Left hindlimb (tissue), 1 donor: ENCODE results near the gene PTGR2.
"Not testable (repeated sequence)": the region's sequence is repeated elsewhere in the genome, so short reads cannot be mapped to it uniquely, and the experiment has no call there.

Source experiments
- DNase-seq: peaks from one replicate; pipeline ENCODE4 v3.0.0-alpha.2; 2018

PTGR2 gene

DNA sequence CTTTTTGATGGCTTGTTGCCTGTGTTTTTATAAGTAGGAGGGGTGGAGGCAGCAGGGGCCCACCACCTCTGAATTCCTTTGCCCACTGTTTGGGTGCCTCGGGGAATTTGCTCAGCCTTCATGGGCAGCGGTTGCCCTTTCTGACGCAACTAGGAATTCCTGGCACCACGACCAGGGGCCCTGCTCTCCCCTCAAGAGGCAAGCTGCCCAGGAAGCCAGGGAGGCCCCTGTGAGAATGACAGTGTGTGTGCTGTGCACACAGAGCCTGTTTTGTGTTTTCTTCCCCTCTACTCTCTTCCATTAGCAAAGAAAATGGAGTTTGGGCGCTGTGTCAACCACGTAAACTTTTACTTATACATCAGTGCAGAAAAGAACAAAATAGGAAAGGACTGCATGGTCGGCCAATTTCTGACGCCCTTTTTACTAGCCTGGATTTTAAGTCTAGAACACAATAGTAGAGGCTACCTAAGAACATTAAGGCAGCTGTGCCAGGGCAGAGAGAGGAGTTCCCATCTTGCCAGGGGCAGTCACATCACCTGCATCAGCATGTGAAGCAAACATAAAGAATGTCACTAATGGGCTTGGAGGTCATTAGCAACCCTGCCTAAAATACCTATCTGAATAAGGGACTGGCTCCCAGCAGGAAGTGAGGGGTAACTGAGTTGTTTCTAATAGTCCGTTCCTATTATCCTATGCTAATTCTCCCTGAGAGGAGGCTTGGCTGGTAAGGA lies 17.9 kb upstream of the PTGR2 start:
- DNase-seq: peak; percentile 79

DNA sequence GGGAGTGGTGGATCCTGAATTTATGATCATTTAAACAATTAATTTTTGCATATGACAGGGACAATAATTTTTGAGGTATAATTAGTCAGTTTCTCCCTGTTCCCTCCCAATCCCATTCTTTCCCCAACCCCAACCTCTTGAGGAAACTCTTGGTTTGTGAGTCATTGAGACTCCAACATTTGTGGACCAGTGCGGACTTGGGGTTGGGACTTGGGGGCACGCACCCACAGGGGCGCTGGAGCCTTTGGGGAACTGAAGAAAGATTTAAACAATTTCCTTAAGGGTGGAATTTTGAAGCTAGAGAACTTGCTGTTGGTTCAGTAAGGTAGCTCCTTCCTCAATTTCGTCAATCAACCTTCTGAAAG lies 17.4 kb upstream of the PTGR2 start:
- DNase-seq: no peak

DNA sequence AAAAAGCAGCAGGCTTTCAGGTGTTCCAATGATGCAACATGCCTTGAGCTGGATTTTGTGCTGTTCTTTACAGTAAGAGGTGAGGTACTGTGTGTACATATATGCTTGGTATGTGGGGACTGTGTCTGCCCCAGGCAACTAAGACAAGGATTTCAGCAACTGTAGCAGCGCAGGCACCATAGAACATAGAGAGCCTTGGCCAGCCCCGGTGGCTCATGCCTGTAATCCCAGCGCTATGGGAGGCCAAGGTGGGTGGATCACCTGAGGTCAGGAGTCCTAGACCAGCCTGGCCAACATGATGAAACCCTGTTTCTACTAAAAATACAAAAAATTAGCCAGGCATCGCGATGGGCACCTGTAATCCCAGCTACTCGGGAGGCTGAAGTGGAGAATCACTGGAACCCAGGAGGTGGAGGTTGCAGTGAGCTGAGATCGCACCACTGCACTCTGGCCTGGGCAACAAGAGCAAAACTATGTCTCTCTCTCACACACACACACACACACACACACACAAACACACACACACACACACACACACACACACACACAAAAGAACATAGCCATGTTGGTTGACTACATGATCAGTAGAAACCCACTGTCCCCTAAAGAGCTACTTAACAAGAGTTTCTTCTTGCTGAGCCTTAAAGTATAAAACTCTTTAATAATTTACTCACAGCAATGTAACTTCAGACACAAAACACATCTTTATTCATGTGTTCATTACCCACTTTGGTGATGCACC lies 13.2 kb upstream of the PTGR2 start:
- DNase-seq: not testable (repeated sequence)

DNA sequence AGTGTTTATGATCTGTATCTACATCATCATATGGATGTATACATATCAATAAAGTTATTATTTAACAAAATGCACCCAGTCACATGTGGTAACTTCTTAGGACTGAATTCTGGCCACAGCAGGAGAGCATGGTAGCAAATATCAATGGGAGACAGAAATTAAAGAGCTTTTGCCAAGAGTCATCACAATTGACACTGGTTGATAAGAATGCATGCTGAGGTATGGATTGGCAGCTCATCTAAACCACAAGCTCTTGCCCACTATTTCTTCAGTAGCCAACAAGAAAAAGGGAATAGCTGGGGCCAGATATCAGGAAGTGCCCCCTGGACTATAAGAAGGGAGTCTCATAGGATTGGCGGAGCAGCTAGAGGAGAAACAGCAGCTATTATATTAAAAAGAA lies 9.4 kb upstream of the PTGR2 start:
- no peak for DNase-seq

DNA sequence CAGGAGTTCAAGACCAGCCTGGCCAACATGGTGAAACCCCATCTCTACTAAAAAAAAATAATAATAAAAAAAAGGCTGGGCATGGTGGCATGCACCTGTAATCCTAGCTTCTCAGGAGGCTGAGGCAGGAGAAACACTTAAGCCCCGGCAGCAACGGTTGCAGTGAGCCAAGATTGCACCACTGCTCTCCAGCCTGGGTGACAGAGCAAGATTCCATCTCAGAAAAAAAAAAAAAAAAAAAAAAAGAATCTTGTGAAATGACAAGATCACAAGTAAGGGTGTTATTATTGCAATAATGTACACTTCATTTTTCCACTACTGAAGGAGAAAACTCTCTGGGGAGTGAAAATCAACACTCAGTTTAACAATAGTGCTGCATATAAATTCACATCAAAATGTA lies 8.8 kb upstream of the PTGR2 start:
- no peak for DNase-seq

DNA sequence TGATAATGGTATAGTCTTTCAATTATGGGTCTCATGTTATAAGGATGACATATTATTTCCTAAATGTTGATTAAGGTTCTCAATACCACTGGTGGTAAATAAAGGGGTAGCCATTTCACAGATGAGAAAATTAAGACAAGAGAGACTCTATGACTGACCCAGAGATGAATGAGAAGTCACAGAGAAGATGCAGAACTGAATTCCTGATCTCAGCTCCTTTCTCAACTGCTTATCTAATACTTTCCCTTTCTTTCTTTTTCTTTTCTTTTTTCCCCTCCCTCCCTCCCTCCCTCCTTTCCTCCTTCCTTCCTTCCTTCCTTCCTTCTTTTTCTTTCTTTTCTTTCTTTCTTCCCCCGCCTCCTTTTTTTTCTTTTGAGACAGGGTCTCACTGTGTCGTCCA lies 8.3 kb upstream of the PTGR2 start:
- no peak for DNase-seq

DNA sequence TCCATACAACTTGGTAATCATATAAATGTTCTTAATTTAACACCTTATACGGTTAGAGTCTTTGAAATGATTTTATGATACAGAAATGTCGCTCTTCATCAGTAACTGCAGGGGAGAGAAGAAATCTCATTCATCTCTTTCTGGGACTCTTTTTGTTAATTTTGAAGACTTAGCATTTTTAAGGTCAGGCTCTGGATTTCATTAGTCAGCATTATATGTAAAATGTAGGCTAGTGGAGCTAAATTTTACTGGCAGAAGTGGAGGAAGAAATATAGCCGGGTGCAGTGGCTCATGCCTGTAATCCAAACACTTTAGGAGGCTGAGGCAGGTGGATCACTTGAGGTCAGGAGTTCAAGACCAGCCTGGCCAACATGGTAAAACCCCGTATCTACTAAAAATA lies 4.7 kb upstream of the PTGR2 start:
- DNase-seq: no peak

DNA sequence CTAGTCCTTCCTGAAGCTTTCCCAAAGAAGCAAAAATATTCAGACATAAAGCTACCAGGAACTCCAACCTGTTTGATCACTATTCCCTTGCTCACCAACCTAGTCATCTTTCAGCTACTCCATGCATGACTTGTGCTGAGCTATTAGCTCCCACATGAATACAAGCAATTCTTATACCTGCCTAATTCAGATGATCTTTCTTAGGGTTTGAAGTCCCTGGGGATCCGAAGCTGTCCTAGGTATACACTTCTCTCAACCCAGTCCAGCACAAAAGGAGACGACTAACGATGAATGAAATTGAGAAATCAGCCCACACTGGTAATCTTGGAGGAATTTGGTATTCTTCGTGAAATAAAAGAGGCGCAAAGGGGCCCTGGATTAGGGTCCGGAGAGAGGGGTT lies 631 bp upstream of the PTGR2 start:
- DNase-seq: no peak

DNA sequence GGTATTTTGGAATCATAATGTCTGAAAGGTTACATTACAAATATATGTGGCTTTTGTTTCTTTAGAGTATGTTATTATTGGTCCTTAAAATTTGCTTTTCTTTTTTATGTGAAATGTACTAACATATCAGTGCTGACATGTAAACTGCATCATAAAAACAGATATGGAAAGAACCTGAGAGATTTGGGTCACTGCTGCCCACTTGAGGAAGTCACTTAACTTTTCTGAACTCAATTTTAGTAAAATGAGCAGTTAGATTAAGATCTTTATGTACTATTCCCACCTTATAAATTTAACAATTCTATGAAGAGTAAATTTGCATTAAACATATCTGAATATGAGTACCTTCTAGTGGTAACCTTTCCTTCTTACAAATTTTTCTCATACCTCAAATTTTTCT lies 7.5 kb downstream of the PTGR2 start:
- no peak for DNase-seq

DNA sequence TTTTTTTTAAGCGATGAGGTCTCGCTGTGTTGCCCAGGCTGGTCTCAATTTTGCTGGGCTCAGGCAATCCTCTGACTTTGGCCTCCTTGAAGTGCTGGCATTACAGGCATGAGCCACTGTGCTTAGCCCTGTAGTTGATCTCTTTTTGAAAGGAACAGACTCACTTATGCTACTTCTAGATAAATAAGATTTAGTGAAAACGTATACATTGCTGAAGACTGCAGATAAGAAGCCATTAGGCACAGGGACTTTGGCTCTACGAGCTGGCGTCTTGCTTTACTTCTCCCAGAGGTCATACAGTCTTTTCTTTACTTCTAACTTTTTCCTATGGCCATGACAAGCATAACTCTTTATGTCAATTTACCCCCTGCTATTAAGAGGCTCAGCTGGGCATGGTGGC lies 9.4 kb downstream of the PTGR2 start:
- no peak for DNase-seq

DNA sequence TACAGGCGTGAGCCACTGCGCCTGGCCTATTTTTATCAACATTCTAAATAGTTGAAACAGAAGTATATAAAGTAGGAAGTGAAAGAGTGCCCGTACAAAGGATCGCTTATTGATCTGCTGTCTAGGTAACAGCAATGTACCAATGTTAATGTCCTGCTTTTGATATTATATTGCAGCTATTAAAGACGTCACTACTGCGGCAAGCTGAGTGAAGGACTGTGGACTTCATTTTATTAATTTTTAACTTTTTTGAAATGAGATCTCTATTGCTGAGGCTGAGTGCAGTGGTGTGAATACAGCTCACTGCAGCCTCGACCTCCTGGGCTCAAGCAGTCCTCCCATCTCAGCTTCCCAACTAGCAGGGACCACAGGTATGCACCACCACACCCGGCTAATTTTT lies 10.8 kb downstream of the PTGR2 start:
- DNase-seq: no peak

DNA sequence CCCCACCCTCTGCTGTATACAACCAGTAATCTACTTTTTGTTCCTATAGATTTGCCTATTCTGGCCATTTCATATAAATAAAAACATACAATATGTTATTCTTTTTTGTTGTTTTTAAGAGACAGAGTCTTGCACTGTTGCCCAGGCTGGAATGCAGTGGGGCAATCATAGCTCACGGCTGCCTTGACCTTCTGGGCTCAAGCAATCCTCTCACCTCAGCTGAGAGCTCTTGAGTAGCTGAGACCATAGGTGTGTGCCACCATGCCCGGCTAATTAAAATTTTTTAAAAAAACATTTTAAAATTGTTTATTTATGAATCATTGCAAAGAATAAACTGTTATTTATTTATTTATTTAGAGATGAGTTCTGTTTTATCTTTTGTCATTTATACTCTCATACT lies 11.6 kb downstream of the PTGR2 start:
- DNase-seq: no peak

DNA sequence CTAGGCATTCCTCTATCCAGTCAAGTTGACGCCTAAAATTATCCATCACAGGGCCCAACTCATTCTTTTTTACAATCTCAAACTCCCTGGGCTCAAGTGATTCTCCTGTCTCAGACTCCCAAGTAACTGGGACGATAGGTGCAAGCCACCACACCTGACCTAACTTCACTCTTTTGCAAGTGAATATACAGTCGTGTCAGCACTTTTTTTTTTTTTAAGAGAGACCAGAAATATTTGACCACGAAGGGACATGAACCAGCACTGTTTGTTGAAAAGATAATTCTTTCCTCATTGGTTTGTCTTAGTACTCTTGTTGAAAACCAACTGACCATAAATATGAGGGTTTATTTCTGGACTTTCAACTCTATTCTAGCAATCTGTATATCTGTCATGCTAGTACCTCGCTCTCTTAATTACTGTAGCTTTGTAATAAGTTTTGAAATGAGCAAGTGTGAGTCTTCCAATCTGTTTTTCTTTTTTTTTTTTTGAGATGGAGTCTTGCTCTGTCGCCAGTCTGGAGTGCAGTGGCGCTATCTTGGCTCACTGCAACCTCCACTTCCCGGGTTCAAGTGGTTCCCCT lies 14.0 kb downstream of the PTGR2 start:
- DNase-seq: no peak

DNA sequence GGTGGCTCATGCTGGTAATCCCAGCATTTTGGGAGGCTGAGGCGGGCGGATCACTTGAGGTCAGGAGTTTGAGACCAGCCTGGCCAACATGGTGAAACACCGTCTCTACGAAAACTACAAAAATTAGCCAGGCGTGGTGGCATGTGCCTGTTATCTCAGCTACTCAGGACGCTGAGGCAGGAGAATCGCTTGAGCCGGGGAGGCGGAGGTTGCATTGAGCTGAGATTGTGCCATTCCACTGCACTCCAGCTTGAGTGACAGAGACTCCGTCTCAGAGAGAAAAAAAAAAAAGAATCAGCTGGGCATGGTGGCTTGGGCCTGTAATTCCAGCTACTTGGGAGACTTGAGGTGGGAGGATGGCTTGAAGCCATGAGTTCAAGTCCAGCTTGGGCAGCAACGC lies 18.1 kb downstream of the PTGR2 start:
- not testable (repeated sequence) for DNase-seq

DNA sequence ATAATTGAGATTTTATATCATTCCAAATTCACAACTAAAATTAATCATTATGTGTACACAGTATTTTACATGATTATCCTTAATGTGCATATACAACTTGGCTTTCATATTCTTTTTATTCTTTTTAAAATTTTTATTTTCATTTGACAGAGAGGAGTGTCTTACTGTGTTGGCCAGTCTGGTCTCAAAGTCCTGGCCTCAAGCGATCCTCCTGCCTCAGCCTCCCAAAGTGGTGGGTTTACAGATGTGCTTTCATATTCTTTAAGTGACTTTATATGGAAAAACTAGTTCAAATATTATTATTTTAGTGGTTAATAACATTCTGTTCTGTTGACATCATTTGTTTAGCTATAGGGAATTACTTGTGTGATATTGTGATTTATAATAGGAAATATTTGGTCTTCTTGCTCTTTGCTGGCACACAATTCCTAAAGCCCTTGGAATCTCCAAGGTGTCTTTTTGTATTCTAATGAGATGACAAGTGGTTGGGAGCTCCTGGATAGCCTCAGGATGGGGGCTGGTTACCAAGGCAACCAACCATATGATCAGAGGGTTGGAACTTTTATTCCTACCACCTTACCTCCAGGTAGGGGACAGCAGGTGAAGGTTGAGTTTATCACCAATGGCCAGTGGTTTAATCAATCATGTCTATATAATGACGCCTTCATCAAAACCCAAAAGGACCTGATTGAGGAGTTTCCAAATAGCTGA lies 19.0 kb downstream of the PTGR2 start:
- no peak for DNase-seq

DNA sequence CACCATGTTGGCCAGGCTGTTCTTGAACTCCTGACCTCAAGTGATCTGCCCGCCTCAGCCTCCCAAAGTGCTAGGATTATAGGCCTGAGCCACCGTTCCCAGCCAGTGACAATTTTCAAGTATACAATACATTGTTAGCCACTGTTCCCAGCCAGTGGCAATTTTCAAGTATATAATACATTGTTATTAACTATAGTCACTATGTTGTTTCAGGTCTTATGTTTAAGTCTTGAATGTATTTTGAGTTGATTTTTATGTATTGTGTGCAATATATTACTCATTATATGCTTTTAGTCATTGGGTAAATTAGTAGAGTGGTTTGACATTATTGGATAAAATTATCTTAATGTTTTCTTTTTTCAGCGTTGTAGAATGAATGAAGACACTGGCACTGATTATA lies 22.0 kb downstream of the PTGR2 start:
- no peak for DNase-seq

DNA sequence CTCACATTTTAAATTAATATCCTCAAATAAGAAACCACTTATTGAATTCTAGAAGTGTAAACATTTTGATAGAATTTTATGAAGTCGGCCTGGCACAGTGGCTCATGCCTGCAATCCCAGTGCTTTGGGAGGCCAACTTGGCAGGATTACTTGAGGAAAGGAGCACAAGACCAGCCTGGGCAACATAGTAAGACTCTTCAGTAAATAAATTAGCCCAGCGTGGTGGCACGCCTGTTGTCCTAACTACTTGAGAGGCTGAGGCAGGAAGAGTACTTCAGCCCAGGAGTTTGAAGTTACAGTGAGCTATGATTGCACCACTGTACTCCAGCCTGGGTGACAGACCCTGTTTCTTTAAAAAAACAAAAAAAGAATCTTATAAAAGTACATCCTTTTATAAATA lies 26.2 kb downstream of the PTGR2 start:
- DNase-seq: no peak

DNA sequence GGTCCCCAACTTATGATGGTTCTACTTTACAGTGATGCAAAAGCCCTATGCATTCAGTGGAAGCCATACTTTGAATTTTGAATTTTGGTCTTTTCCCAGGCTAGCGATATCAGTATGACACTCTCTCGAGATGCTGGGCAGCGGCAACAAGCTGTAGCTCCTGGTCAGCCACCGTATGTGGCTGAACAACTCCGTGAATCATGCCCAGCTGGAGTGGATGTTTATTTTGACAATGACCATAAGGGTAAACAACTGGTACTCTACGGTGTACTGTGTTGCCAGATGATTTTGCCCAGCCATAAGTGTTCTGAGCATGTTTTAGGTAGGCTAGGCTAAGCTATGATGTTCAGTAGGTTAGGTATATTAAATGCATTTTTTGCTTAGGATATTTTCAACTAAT lies 26.8 kb downstream of the PTGR2 start:
- DNase-seq: no peak

DNA sequence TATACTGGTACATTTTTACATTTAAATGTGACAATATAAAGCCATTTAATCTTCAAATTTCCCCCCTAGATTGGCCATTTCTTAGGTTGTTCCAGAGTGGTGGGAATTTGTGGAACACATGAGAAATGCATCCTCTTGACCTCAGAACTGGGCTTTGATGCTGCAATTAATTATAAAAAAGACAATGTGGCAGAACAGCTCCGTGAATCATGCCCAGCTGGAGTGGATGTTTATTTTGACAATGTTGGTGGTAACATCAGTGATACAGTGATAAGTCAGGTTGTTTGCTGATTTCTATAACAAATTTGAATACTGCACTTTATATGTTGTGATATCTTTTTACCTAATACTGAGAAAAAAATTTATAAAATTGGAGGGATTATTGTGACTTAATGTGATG lies 27.4 kb downstream of the PTGR2 start:
- no peak for DNase-seq

DNA sequence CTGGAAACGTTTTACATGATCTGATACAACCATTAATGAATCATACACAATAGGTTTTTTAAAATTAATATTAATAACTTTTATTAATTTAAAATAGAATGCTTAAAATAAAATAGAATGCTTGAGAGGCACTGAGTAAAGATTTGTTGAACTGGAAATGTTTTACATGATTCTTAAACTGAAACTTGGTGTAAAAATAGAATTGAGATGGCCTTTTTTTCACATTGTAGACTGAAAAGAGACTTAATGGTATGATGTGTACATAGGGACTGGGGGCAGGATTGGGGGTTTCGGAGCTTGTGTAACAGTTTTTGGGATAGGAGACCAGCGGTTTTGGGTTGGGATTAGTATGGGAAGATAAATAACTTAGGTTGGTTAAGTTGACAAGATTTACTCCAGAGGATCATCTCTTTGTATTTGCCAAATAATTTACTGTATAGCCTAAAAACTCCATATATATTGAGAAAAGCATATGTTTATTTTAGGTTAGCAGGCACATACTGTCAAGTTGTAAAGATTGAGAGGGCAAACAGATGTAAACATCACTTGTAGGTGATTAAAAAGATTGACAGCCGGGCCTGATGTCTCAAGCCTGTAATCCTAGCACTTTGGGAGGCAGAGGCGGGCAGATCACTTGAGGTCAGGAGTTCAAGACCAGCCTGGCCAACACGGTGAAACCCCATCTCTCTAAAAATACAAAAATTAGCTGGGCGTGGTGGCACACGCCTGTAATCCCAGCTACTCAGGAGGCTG lies 33.0 kb downstream of the PTGR2 start:
- DNase-seq: no peak

DNA sequence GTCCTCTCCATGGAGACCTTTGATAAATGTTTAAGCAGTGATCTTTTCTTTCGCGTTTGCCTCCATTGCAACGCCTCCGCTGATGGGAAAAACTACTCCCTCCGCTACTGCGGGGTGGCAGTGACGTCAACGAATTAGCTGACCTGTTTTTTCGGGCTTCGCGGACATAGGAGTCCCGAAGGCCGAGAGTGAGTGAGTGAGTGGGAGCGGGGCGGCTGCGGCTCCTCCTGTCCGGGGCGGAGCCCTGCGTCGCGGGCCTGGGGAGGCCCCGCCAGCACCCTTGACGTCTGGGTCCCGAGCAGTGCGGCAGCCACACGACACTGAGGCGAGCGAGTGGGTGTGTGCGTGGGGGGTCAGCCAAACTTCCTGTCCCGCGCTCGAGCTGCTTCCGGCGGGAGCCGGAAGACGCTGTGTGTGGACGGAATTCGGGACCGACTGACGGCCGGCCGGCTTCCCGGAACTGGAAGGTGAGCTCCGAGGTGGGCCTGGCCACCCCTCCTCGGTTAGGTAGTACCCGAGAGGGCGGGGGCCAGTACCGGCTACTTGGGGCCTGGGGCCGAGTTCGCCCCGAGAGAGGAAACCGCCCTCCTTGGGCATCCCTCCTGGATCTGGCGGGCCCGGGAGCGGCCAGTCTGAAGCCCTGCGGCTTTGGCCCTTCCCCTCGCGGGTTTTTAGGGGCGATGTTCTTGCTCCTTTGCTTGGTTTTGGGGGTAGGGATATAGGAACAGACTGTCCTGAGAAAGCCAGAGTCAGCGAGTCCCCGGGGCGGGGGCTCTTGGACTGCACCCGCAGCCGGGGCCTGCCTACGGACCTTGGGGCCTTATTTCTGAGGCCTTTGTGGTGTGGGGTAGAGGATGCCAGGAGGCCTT lies 35.1 kb downstream of the PTGR2 start, which contains the start of gene ZNF410:
ZNF410 (plus strand) TSS at position 411 of the 869 bp plus-strand sequence. CDS start 5,317 bp downstream, outside the sequence.
- DNase-seq: peak; percentile 97

DNA sequence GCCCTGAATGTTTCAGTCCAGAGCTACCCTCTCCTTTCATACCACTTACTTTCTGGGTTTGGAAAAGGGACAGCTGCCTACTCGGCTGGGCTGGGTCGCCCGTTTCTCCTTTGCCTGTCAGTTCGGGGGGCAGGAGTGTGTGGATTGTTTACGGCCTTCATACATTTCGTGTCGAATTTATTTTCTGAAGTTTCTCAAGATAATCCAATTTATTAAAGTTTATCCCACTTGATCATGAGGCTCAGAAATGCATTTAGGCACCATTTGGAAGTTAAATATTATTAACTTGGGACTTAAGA lies 35.6 kb downstream of the PTGR2 start:
- DNase-seq: no peak
